DMS153 (cell line): ENCODE data around the gene TMEM63C.

Experiments
- DNase-seq: peaks from one replicate; lab custom pipeline; 2025; lab: John Stamatoyannopoulos, UW

Gene TMEM63C

DNA sequence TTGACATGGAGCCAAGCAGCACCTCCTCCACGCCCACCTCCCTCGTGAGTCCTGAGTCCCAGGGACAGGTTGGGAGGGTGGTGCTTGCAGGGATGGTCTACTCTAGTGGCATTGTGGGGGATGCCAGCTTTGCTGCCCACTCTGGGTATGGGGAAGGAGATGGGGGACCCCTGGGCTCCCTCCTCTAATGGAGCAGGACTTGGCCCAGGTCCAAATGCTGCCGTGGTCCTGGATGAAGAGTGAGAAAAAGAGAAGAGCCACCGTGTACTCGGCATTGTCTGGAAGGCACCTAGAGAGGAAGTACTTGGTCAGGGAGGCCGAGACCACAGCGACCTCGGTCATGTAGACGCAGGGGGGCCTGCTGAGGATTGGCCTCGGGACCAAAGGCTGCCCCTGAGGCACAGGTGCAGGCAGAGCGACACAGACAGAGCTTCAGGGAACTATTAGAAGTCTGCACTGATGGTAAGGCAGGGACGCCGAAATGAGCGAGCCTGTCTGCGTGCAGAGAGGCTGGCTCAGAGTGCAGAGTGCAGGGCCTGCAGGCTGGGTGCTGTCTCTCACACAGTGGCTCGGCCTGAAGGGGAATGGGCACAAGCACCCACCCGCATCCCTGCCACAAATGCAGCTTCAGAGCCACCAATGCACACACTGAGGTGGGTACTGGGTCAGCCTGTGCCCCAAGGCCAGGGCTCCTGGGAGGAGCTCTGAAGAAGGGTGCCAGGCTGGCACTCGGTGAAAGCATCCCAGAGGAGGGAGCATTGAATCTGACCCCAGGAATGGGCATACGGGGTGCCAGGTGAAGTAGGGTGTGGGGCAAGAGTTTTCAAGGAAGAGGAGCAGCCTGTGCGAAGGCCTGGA, 72.0 kb downstream of the TMEM63C start:
- DNase-seq, result no peak

GRCh38 chr14:77256694-77257093, 75.1 kb downstream of the TMEM63C start:
- no peak for DNase-seq

- DNase-seq, result no peak
Measured at GRCh38 chr14:77257700-77258099, 76.1 kb downstream of the TMEM63C start.

DNA sequence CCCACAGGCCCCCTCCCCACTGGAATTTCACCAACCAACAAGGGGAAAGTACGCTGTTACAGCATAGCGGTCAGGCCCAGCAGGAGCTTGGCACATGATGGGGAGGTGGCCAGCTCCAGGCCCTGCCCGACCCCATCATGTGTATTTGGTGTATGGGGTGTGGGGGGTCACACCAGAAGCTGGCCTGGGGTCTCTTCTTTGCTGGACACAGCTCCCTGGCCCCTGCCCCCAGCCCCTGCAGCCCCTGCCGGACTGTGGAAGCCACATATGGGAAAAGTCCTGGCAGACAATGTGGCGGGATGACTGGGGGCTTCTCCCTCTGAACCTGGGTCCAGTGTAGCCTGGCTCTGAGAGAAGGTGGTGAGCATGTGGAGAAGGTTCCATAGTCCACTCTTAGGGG, 77.0 kb downstream of the TMEM63C start:
- no peak for DNase-seq

DNA sequence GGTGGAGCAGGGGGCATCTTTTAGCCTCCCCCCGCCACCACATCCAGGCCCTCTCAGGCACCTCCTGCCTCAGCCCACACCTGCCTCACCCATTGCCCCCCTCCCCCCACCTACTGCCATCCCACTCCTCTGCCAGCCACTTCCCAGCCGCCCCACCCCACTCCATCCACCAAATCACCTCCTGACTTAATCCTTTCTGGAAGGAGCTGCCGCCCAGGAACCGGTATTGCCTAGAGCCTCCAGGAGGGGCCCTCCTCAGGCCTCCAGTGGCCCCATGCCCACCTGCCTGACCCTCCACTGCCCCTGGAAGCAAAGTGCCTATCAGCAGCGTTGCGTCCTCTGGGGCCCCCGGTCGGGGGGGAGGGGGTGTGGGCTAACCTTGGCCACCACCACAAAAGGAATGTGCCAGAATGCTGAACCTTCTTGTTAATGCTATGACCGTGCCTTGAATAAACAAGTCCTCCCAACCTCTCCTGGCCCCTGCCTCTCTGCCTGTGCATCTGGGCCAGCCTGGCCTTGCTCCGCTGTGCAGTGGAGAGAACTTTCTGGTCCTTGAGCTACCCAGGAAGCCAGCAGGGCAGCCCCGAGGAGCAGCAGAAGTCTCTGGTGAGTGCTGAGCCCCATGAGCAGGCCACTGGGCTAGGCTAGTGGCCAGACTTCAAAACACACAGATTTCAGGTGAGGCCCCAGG, 77.6 kb downstream of the TMEM63C start:
- DNase-seq, result no peak

- DNase-seq, result no peak
Measured at GRCh38 chr14:77260199-77260598, 78.6 kb downstream of the TMEM63C start.

GRCh38 chr14:77260631-77261030, 79.0 kb downstream of the TMEM63C start:
- no peak for DNase-seq

- DNase-seq, result no peak
Measured at GRCh38 chr14:77264466-77265186, 83.0 kb downstream of the TMEM63C start.

DNA sequence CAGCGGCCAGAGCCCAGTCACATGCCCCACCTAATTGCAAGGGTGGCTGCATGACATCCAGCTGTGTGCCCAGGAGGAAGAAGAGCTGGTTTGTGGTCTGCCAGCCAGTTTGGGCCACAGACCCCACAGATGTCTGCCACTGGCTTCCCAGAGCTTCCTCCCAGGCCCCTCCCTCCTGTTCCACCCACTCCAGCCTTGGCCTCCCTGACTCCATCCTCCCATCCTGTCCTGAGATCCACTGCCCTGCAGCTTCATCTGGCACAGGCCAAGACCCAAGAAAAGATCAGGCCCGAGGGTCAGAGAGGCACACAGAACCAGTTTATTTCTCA, 83.6 kb downstream of the TMEM63C start:
- no peak for DNase-seq

GRCh38 chr14:77265561-77266335, 84.2 kb downstream of the TMEM63C start:
- DNase-seq, result no peak

DNA sequence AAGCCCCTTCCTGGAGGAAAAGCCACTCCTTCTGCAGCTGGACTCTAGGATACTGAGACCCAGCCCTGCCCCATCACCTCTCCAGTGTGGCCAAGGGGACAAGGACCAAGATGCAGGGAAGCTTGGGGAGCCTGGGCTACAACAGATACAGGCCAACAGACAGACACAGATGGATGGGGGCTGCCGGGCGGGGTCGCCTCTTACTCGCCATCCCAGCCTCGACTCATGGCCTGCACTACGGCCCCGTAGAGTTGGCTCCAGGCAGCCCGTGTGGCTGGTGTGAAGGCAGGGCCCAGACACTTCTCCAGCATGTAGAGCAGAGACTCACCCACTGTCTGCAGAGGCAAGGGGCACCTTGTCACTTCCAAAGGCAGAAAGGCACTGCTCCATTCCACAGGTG, 84.7 kb downstream of the TMEM63C start:
- DNase-seq, result no peak

GRCh38 chr14:77267937-77268699, 86.5 kb downstream of the TMEM63C start:
- no peak for DNase-seq

DNA sequence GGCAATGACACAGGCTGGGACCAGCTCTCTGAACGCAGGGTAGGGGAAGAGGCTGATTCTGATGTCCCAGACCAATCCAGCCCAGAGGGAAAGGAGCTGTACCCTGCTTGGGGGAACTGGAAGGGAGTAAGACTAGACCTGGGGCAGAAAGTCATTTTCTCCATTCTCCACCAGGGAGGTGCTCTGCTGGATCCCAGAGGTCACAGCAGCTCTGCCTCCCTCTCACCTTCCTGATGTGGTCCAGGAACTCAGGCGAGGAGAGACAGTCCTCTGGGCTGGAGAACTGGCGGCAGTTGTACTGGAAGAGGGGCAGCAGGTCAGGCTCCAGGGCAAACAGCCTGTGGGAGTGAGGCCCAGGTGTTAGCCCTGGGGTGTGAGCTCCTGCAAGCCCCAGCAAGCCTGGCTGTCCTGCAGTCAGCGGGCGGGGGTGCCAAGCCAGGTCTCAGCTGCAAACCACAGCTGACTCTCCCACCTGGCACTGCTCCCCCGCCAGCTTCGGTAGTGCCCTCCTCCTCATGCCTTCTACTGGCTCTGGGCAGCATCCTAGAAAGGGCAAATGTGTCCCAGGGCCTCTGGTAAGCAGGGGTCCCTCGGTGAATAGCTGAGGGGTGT, 87.5 kb downstream of the TMEM63C start:
- DNase-seq, result peak; percentile 2

- no peak for DNase-seq
Measured at GRCh38 chr14:77270361-77271112, 88.9 kb downstream of the TMEM63C start.

DNA sequence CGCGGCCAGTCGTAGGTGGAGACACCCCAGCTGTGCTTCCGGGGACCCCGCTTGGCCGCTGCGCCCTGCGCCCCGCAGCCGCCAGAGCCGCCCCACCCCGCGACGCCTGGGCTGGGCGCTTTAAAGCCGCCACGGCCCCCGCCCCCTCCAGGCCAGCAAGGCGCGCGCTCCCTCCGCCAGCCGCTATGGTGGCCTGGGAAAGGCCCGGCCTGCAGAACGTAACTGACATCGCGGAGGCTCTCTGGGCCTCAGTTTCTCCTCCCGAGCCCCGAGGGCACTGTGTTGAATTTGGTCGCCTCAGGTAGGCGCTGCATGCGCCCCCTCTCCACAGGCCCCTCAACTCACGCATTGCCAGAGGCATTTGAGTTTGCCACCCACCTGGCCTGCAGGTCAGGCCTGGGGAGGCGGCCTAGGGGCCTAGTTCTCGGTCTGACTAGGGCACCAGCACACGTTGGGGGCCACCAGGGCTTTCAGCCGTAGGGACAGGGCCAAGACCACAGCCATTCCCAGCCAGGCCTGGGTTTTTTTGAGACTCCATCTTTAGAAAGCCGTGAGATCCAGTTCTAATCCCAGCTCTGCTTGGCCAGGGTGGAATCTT, 89.6 kb downstream of the TMEM63C start, which contains the start of gene NGB:
Gene NGB, minus strand, starts transcription at position 94 of the 598 bp plus-strand sequence. CDS start 269 bp downstream, outside the sequence.
- no peak for DNase-seq

DNA sequence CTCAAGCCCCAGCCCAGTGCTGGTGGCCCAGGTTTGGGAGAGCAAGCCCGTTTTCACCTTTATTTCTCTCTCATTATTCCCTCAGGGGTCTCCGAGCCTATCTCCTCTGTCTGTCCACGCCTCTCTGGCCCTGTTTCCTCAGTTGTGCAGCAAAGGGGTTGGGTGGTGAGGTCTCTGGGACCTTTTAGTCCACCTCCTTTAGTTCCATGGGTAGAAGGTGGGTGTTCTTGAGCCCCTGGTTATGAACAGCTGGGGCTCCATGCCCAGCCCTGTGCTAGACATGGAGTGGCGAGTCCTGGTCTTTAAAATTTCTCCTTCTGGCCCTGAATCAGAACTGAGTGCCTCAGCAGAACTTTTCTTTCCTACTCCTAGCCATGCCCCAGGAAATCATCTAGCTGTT, 90.7 kb downstream of the TMEM63C start:
- no peak for DNase-seq

GRCh38 chr14:77273796-77274195, 92.2 kb downstream of the TMEM63C start:
- no peak for DNase-seq

- DNase-seq, result no peak
Measured at GRCh38 chr14:77275041-77275580, 93.5 kb downstream of the TMEM63C start.

- no peak for DNase-seq
Measured at GRCh38 chr14:77275601-77276017, 94.0 kb downstream of the TMEM63C start.
